GM12874 (cell line): ENCODE data around the gene RSBN1.

Experiments
- CTCF ChIP-seq: IDR thresholded peaks from 2 replicates; pipeline ENCODE4 v1.5.1; 2011; ENCODE audit warnings: low read depth, mild to moderate bottlenecking, control low read depth, low read length, moderate library complexity; ENCODE audit not compliant: insufficient read depth

The RSBN1 gene

GRCh38 chr1:113777561-113777960 is 34.7 kb downstream of the RSBN1 start:
- no peak for TF ChIP-seq CTCF

- TF ChIP-seq CTCF, result no peak
Measured at GRCh38 chr1:113770031-113770430, 42.2 kb downstream of the RSBN1 start.

GRCh38 chr1:113769601-113769970 is 42.7 kb downstream of the RSBN1 start:
- TF ChIP-seq CTCF, result no peak

GRCh38 chr1:113768916-113769600 is 43.2 kb downstream of the RSBN1 start:
- no peak for TF ChIP-seq CTCF

- no peak for TF ChIP-seq CTCF
Measured at GRCh38 chr1:113765306-113766230, 46.7 kb downstream of the RSBN1 start.

- no peak for TF ChIP-seq CTCF
Measured at GRCh38 chr1:113763661-113764060, 48.6 kb downstream of the RSBN1 start.

- no peak for TF ChIP-seq CTCF
Measured at GRCh38 chr1:113761937-113762336, 50.3 kb downstream of the RSBN1 start.
